Neutrophil (primary cell): ENCODE data around the gene GALNT7.

Experiments
- H3K27ac ChIP-seq: fragments of 200-600 bp; sonication (generic); 2 replicates; pipeline ENCODE4 v1.5.1; 2016; ENCODE audit warnings: mild to moderate bottlenecking, moderate library complexity
- H3K27me3 ChIP-seq: fragments of 200-600 bp; sonication (generic); 2 replicates; pipeline ENCODE4 v1.6.0; 2016; ENCODE audit warnings: mild to moderate bottlenecking
- H3K36me3 ChIP-seq: fragments of 200-600 bp; sonication (generic); 2 replicates; pipeline ENCODE4 v1.5.1; 2017
- H3K4me1 ChIP-seq, 2 experiments: fragments of 200-600 bp in 1 of 2; sonication (generic) in 1 of 2; 1 replicate in 1 of 2; 2 replicates in 1 of 2; pipeline versions ENCODE4 v1.5.1 to v1.6.1; 2013 to 2016; ENCODE audit warnings: low read depth in 1 of 2, low read length in 1 of 2, mild to moderate bottlenecking in 1 of 2, moderate library complexity in 1 of 2; ENCODE audit not compliant: control insufficient read depth in 1 of 2, insufficient read depth in 1 of 2
- H3K4me3 ChIP-seq, 2 experiments: fragments of 200-600 bp in 1 of 2; sonication (generic) in 1 of 2; 1 replicate in 1 of 2; 2 replicates in 1 of 2; pipeline ENCODE4 v1.5.1; 2013 to 2016; ENCODE audit warnings: low read depth in 1 of 2, low read length in 1 of 2, mild to moderate bottlenecking in 1 of 2, moderate library complexity in 1 of 2
- H3K9me3 ChIP-seq: fragments of 200-600 bp; sonication (generic); 2 replicates; pipeline ENCODE4 v1.5.1; 2016
- CTCF ChIP-seq: fragments of 200-600 bp; sonication (generic); IDR thresholded peaks from 2 replicates; pipeline ENCODE4 v1.5.1; 2016; ENCODE audit warnings: antibody characterized with exemption

GALNT7 gene

GRCh38 chr4:173167758-173168395, 734 bp upstream of the GALNT7 start:
- no peak for TF ChIP-seq CTCF
- no peaks in the 10 kb centered on the region for H3K9me3 ChIP-seq
- H3K27ac ChIP-seq: peak overlapping the region; percentile 96
- H3K4me3 ChIP-seq: peak overlapping the region; percentile 85 to 87
- no peaks in the 10 kb centered on the region for H3K27me3 ChIP-seq
- H3K4me1 ChIP-seq: peaks cover 38 to 40% of the 10 kb centered on the region in 2 experiments
- peaks cover 9% of the 10 kb centered on the region for H3K36me3 ChIP-seq

- H3K36me3 ChIP-seq: peaks cover 5% of the 10 kb centered on the region
- H3K4me1 ChIP-seq: peaks cover 50 to 53% of the 10 kb centered on the region in 2 experiments
- no peaks in the 10 kb centered on the region for H3K9me3 ChIP-seq
- H3K27ac ChIP-seq: peak overlapping the region; percentile 96
- no peaks in the 10 kb centered on the region for H3K27me3 ChIP-seq
- H3K4me3 ChIP-seq: peak overlapping the region; percentile 85 to 87
- no peak for TF ChIP-seq CTCF
Observed at GRCh38 chr4:173169178-173169427, 492 bp downstream of the GALNT7 start.

- Histone ChIP-seq H3K4me1 (peaks cover 55 to 58% of the 10 kb centered on the region in 2 experiments), H3K27me3 (no peaks in the 10 kb centered on the region), H3K36me3 (peaks cover 5% of the 10 kb centered on the region), H3K27ac (peak overlapping the region; percentile 96), H3K9me3 (no peaks in the 10 kb centered on the region), H3K4me3 (peak overlapping the region; percentile 85 to 87)
- TF ChIP-seq CTCF: peak; percentile 11
Observed at GRCh38 chr4:173169428-173170181, 994 bp downstream of the GALNT7 start.

GRCh38 chr4:173170182-173170778, 1.7 kb downstream of the GALNT7 start:
- no peaks in the 10 kb centered on the region for H3K36me3 ChIP-seq
- H3K9me3 ChIP-seq: no peaks in the 10 kb centered on the region
- peak overlapping the region; percentile 96 for H3K27ac ChIP-seq
- peak overlapping the region; percentile 85 to 87 for H3K4me3 ChIP-seq
- no peak for TF ChIP-seq CTCF
- peaks cover 61 to 64% of the 10 kb centered on the region in 2 experiments for H3K4me1 ChIP-seq
- H3K27me3 ChIP-seq: no peaks in the 10 kb centered on the region

- Histone ChIP-seq H3K9me3 (no peaks in the 10 kb centered on the region), H3K36me3 (no peaks in the 10 kb centered on the region), H3K4me3 (peak overlapping the region; percentile 9 to 85), H3K27me3 (no peaks in the 10 kb centered on the region), H3K4me1 (peaks cover 68 to 70% of the 10 kb centered on the region in 2 experiments), H3K27ac (peak overlapping the region; percentile 96)
- TF ChIP-seq CTCF: no peak
Observed at GRCh38 chr4:173171098-173171497, 2.5 kb downstream of the GALNT7 start.
